Esophagus (tissue), 2 donors: ENCODE data around the gene DPP6. TPM values are rescaled to one million over a fixed set of nuclear protein-coding genes. Genes with fewer than 3 reads are reported as not detected.

Source experiments
- H3K27ac ChIP-seq, 2 donors: one replicate each; pipeline ENCODE4 v1.5.1; 2013; ENCODE audit warnings: low read depth in 2 of 2, mild to moderate bottlenecking in 2 of 2, inconsistent platforms in 1 of 2, low read length in 1 of 2, moderate library complexity in 1 of 2
- H3K27me3 ChIP-seq, 2 donors: one replicate each; pipeline ENCODE4 v1.6.1; 2013; ENCODE audit warnings: low read length in 2 of 2, control low read depth in 1 of 2, mild to moderate bottlenecking in 1 of 2; ENCODE audit not compliant: insufficient read depth in 2 of 2, control insufficient read depth in 1 of 2
- H3K36me3 ChIP-seq, 2 donors: one replicate each; pipeline ENCODE4 v1.6.1; 2013; ENCODE audit warnings: low read length in 1 of 2; ENCODE audit not compliant: control insufficient read depth in 2 of 2, insufficient read depth in 2 of 2
- H3K4me1 ChIP-seq, 2 donors: one replicate each; pipeline ENCODE4 v1.6.1; 2013; ENCODE audit warnings: low read length in 1 of 2; ENCODE audit not compliant: control insufficient read depth in 2 of 2, insufficient read depth in 2 of 2
- H3K4me3 ChIP-seq, 2 donors: one replicate each; pipeline ENCODE4 v1.5.1; 2013; ENCODE audit warnings: low read length in 2 of 2, mild to moderate bottlenecking in 2 of 2, low read depth in 1 of 2, moderate library complexity in 1 of 2
- H3K9me3 ChIP-seq, 2 donors: one replicate each; pipeline ENCODE4 v1.6.1; 2013; ENCODE audit warnings: mild to moderate bottlenecking in 2 of 2, low read depth in 1 of 2, low read length in 1 of 2, moderate library complexity in 1 of 2; ENCODE audit not compliant: control insufficient read depth in 2 of 2, insufficient read depth in 1 of 2
- WGBS, 2 donors: extraction: QIAGEN DNeasy Blood & Tissue Kit; methylation state at CpG; one replicate each; pipeline ENCODE4 v1.1.7; 2013; 5-methylcytosine and 5-hydroxymethylcytosine counted together
- polyA plus RNA-seq, 2 donors: library from polyadenylated mRNA; stranded (reverse); fragments of 200-250 nt; gene quantifications; one replicate each; pipeline ENCODE4 v1.2.3, GENCODE V29; 2013
- donor health status: healthy with polysubstance abuse.
- donor health status: Bipolar disorder and iron deficiency.

DPP6 gene
- polyA plus RNA-seq, 2 donors, result 0.24 to 0.60 TPM

DNA sequence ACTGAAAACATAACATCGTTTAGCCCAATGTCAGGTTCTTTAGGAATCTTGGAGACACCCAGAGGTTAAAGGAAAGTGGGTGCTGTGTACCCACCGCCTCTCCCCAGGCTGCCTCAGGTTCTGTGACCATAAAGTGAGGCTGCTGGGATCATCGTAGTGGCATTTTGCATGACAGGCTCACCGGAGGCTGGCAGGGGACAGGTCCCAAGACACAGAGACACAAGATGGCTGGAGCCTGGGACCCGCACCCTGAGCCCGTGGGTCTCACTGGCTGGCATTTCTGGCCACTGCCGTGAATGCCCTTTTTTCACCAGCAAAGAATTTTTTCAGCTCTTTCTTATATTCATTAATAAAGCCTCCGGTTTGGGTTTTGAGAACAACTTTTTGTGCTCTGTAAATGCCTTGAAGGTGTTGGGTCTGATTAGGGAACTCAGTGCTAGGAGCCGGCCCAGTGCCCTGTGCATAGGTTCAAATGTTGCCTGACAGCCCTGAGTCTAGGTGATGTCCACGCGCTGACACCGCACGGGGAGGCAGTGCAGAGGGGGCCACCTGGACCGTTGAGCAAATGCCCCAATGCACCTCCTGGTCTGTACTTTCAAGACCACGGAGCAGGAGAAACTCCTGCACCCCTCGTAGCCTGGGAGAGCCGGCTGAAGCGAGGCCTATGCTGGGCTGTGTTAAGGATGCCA lies 820.8 kb downstream of the DPP6 start:
- Histone ChIP-seq H3K27ac (no peak overlapping the region), H3K9me3 (no peaks in the 10 kb centered on the region), H3K27me3 (no peaks in the 10 kb centered on the region), H3K4me1 (no peaks in the 10 kb centered on the region), H3K4me3 (no peak overlapping the region), H3K36me3 (no peaks in the 10 kb centered on the region)
- 79 to 87% methylated on average over 18 of the region's 18 CpGs for WGBS, 2 donors

DNA sequence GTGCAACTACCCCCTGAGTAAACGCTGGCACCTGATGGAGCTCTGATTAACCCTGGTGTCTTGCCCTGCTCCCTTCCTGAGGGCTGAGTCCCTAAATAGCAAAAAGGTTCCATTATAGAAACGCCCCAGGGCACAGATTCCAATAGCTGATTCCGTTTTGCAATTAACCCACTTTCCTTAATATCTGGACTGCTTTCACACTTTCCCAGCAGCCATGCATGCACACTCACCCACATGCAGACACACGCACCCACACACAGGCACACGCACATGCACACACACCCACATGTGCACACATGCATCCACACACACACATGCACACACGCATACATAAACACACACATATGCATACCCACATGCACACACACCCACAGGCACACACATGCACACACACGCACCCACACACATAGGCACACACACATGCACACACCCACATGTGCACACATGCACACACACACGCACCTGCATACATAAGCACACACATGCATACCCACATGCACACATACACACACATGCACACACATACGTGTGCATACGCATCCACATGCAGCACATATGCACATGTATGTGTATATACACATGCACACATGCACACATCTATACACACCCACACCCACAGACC lies 821.4 kb downstream of the DPP6 start:
- Histone ChIP-seq H3K4me1 (no peaks in the 10 kb centered on the region), H3K9me3 (no peaks in the 10 kb centered on the region), H3K4me3 (no peak overlapping the region), H3K36me3 (no peaks in the 10 kb centered on the region), H3K27ac (no peak overlapping the region), H3K27me3 (no peaks in the 10 kb centered on the region)
- 83 to 85% methylated on average over 10 of the region's 10 CpGs for WGBS, 2 donors

- H3K9me3 ChIP-seq, result no peaks in the 10 kb centered on the region
- H3K4me3 ChIP-seq, result no peak overlapping the region
- WGBS, 2 donors, result 34 to 41% methylated on average over 10 of the region's 10 CpGs
- no peaks in the 10 kb centered on the region for H3K27me3 ChIP-seq
- no peaks in the 10 kb centered on the region for H3K36me3 ChIP-seq
- H3K4me1 ChIP-seq, result no peaks in the 10 kb centered on the region
- no peak overlapping the region for H3K27ac ChIP-seq
Measured at GRCh38 chr7:154874409-154875113, 822.4 kb downstream of the DPP6 start.

GRCh38 chr7:154875297-154875696 lies 823.1 kb downstream of the DPP6 start:
- no peaks in the 10 kb centered on the region for H3K4me1 ChIP-seq
- no peaks in the 10 kb centered on the region for H3K9me3 ChIP-seq
- 88 to 90% methylated on average over 13 of the region's 13 CpGs for WGBS, 2 donors
- H3K36me3 ChIP-seq, result no peaks in the 10 kb centered on the region
- H3K27me3 ChIP-seq, result no peaks in the 10 kb centered on the region
- H3K4me3 ChIP-seq, result no peak overlapping the region
- no peak overlapping the region for H3K27ac ChIP-seq

GRCh38 chr7:154876516-154876915 lies 824.3 kb downstream of the DPP6 start:
- Histone ChIP-seq H3K36me3 (no peaks in the 10 kb centered on the region), H3K4me1 (no peaks in the 10 kb centered on the region), H3K4me3 (no peak overlapping the region), H3K27me3 (no peaks in the 10 kb centered on the region), H3K9me3 (no peaks in the 10 kb centered on the region), H3K27ac (no peak overlapping the region)
- 70 to 74% methylated on average over 5 of the region's 5 CpGs for WGBS, 2 donors

DNA sequence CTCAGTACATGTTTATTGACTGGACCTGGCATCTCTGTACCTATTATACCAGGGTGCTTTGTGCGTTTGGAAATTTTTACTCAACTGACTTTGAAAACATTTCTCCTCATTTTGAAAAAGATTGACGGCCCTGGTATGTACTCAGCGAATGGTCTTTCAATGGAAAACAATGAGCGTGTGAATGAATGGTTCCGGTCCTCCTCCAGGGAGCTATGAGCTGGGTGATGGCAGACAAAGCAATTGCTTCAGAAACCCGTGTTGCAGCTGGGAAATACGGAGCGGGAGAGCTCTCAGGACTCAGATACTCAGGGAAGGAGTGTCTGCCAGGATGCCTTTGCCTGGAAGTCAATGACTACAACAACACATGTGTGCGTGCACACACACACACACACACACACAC lies 824.8 kb downstream of the DPP6 start:
- no peaks in the 10 kb centered on the region for H3K4me1 ChIP-seq
- H3K9me3 ChIP-seq, result no peaks in the 10 kb centered on the region
- H3K36me3 ChIP-seq, result no peaks in the 10 kb centered on the region
- no peaks in the 10 kb centered on the region for H3K27me3 ChIP-seq
- WGBS, 2 donors, result 62 to 74% methylated on average over 9 of the region's 9 CpGs
- no peak overlapping the region for H3K4me3 ChIP-seq
- no peak overlapping the region for H3K27ac ChIP-seq

GRCh38 chr7:154879629-154880028 lies 827.4 kb downstream of the DPP6 start:
- WGBS, 2 donors, result 54 to 56% methylated on average over 11 of the region's 11 CpGs
- Histone ChIP-seq H3K9me3 (peaks cover 0 to 13% of the 10 kb centered on the region in 2 donors), H3K27me3 (no peaks in the 10 kb centered on the region), H3K4me1 (no peaks in the 10 kb centered on the region), H3K36me3 (no peaks in the 10 kb centered on the region), H3K4me3 (no peak overlapping the region), H3K27ac (no peak overlapping the region)

- H3K27ac ChIP-seq, result no peak overlapping the region
- WGBS, 2 donors, result 84 to 87% methylated on average over 9 of the region's 9 CpGs
Measured at GRCh38 chr7:154880513-154880912, 828.3 kb downstream of the DPP6 start.

GRCh38 chr7:154881026-154881425 lies 828.8 kb downstream of the DPP6 start:
- no peaks in the 10 kb centered on the region for H3K36me3 ChIP-seq
- peaks cover 0 to 15% of the 10 kb centered on the region in 2 donors for H3K9me3 ChIP-seq
- H3K27me3 ChIP-seq, result no peaks in the 10 kb centered on the region
- H3K27ac ChIP-seq, result no peak overlapping the region
- H3K4me3 ChIP-seq, result no peak overlapping the region
- H3K4me1 ChIP-seq, result no peaks in the 10 kb centered on the region
- 75 to 78% methylated on average over 9 of the region's 9 CpGs for WGBS, 2 donors

More at GRCh38 chr7:154880513-154880912, 828.3 kb downstream of the DPP6 start:
- Histone ChIP-seq H3K27me3 (no peaks in the 10 kb centered on the region), H3K36me3 (no peaks in the 10 kb centered on the region), H3K9me3 (peaks cover 0 to 15% of the 10 kb centered on the region in 2 donors), H3K4me3 (no peak overlapping the region), H3K4me1 (no peaks in the 10 kb centered on the region)
